ENCODE data around the gene POLRMT.

DNA sequence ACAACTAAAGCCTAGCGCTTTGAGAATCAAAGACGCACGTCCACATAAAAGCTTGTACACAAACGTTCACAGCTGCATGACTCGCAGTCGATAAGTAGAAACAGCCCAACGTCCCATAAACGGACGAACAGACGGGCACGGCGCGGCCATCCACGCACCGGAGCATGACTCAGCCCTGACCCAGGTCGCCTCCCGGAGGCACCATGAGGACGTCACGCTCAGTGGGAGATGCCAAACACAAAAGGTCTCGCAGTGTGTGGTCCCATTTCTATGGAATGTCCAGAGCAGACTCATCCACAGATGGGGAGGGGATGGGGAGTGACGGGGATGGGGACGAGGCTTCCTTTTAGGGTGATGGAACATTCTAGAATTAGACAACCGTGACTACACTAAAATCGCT, 9.4 kb downstream of the POLRMT start:
- TF ChIP-seq, protein P1, sequence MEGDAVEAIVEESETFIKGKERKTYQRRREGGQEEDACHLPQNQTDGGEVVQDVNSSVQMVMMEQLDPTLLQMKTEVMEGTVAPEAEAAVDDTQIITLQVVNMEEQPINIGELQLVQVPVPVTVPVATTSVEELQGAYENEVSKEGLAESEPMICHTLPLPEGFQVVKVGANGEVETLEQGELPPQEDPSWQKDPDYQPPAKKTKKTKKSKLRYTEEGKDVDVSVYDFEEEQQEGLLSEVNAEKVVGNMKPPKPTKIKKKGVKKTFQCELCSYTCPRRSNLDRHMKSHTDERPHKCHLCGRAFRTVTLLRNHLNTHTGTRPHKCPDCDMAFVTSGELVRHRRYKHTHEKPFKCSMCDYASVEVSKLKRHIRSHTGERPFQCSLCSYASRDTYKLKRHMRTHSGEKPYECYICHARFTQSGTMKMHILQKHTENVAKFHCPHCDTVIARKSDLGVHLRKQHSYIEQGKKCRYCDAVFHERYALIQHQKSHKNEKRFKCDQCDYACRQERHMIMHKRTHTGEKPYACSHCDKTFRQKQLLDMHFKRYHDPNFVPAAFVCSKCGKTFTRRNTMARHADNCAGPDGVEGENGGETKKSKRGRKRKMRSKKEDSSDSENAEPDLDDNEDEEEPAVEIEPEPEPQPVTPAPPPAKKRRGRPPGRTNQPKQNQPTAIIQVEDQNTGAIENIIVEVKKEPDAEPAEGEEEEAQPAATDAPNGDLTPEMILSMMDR (IDR thresholded peaks at IDR 0.05) = no peak
- no peak for TF ChIP-seq POLR2A (IDR thresholded peaks at IDR 0.05)

All from right lobe of liver (tissue), 4 donors.